Measurements from ENCODE around the gene PCBP1. TPM values are rescaled to one million over a fixed set of nuclear protein-coding genes. Genes with fewer than 3 reads are reported as not detected.
A peak's percentile ranks its signal among the peaks of the same experiment; 100 is the strongest.
"Not testable (repeated sequence)": the region's sequence is repeated elsewhere in the genome, so short reads cannot be mapped to it uniquely, and the experiment has no call there.

PCBP1 gene
- total RNA-seq, 2 experiments from 2014 or later: 475 to 483 TPM

DNA sequence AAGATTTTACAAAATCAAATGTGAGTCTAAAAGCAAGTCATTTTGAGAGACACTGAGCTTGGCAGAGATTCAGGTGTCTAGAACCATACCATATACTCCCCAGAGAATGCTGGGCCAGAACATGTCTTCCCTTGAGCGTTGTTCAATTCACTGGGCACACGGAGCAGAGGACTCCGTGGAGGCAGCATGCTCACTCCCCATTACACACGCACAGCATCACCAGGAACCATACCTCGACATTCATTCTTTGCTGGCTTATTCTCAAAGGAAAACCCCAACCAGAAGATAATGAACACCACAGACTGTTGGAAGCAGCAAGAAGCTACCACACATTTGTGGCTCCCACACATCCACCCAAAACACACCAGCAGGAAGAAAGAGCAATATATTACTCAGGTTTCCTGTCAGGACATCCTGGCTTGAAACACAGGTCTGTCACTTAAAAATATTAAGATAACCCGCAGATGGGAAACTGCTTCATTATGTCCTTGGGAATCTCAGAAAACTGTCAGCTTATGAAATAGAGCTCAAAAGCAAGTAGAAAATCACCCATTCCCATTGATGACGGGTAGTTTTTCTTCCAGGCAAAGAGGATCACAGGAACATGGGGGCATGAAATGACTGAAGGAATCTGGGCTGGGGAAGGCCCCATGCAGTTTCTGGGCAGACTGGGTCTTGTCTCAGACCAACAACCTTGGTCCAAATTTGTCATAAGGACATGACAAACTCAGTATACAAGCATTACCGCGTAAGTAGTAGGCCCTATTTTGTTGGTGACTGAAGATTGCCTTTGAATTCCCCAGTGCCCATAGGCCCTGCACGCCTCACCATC is 46.4 kb downstream of the PCBP1 start:
- Mint-ChIP-seq H3K27ac (peak overlapping the region; percentile 94), H3K4me1 (peaks cover 74% of the 10 kb centered on the region), H3K9me3 (no peaks in the 10 kb centered on the region), H3K36me3 (ENCODE audit: low read depth) (peaks cover 4% of the 10 kb centered on the region), H3K27me3 (no peaks in the 10 kb centered on the region), H3K4me3 (peak overlapping the region; percentile 72)
- ChIA-PET POLR2A (interaction anchor here (1.0 to 23.3 kb wide), 19 partner anchors 8 to 489 kb away, joined by 3 to 856 read pairs (median 16); partner anchors contain the start of genes C2orf42, MXD1, PCBP1 and SNRPG), CTCF (interaction anchor here (0.7 to 13.1 kb wide), 9 partner anchors 9 to 494 kb away, joined by 3 to 147 read pairs (median 9); partner anchors contain the start of genes MXD1 and PCBP1)
- peak; percentile 44 for DNase-seq

DNA sequence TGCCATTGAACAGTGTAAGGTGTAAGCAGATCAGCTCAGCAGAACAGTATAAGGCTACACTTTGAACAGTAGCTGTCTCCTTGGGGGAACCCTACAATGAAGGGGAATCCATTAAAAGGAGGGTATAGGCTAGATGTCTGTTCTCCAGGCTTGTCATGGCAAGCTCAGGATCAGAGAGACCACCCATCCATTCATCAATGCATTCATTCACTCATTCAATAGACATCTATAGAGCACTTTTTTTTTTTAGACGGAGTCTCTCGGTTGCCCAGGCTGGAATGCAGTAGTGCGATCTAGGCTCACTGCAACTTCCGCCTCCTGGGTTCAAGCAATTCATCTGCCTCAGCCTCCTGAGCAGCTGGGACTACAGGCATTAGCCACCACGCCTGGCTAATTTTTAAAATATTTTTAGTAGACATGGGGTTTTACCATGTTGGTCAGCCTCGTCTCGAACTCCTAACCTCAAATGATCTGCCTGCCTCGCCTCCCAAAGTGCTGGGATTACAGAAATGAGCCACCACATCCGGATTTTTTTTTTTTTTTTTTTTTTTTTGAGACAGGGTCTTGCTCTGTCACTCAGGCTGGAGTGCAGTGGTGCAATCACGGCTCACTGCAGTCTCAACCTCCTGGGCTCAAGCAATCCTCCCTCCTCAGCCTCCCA is 47.2 kb downstream of the PCBP1 start:
- not testable (repeated sequence) for H3K36me3 Mint-ChIP-seq (ENCODE audit: low read depth); H3K4me3 Mint-ChIP-seq

More for the DNA sequence above, 47.2 kb downstream of the PCBP1 start:
- not testable (repeated sequence) for H3K27me3 Mint-ChIP-seq, H3K9me3 Mint-ChIP-seq, DNase-seq
- peaks cover 78% of the 10 kb centered on the region for H3K4me1 Mint-ChIP-seq
- H3K27ac Mint-ChIP-seq: peak overlapping the region; percentile 94
- POLR2A ChIA-PET: interaction anchor here (1.0 to 23.3 kb wide), 18 partner anchors 8 to 220 kb away, joined by 3 to 856 read pairs (median 12); partner anchors contain the start of genes C2orf42, MXD1, PCBP1 and SNRPG
- CTCF ChIA-PET: interaction anchor here (3.4 to 13.1 kb wide), 4 partner anchors 8 to 220 kb away, joined by 26 to 147 read pairs (median 53); partner anchors contain the start of genes MXD1 and PCBP1

Other genes with a start within 250 kb of the PCBP1 start
- gene SNRNP27, start 193.5 kb upstream of the PCBP1 start, total RNA-seq: 10 to 100 TPM; 59.3 to 63.3 TPM
- gene MXD1, start 172.4 kb upstream of the PCBP1 start, total RNA-seq: 10 to 100 TPM; 40.8 to 47.5 TPM
- under 1 TPM; 0.98 TPM for gene ASPRV1, start 125.8 kb upstream of the PCBP1 start, total RNA-seq
- 10 to 100 TPM; 28.8 to 32.2 TPM for gene C2orf42, start 103.5 kb downstream of the PCBP1 start, total RNA-seq
- gene TIA1, start 161.2 kb downstream of the PCBP1 start, total RNA-seq: 100 to 1,000 TPM; 112 to 116 TPM
- gene PCYOX1, start 170.7 kb downstream of the PCBP1 start, total RNA-seq: 10 to 100 TPM; 14.7 to 16.5 TPM
- gene SNRPG, start 206.3 kb downstream of the PCBP1 start, total RNA-seq: 100 to 1,000 TPM; 300 to 315 TPM
- gene FAM136A, start 214.6 kb downstream of the PCBP1 start, total RNA-seq: 10 to 100 TPM; 34.1 to 37.4 TPM

Data from activated CD4-positive, alpha-beta memory T cell treated with anti-CD3 and anti-CD28 coated beads, Interleukin-2, amount 10 ng/mL, durations not matched to agents 7 days and 5 days (primary cell).